ENCODE results near the gene RBM11.

The RBM11 gene

GRCh38 chr21:14215971-14216641 is at the start of gene RBM11:
TSS of gene RBM11 (plus strand) at chr21:14216157. CDS start at chr21:14216187, 30 bp downstream.
- DNase-seq = peak; percentile 57 to 92

- DNase-seq = peak; percentile 61 to 85
These were observed 49.3 kb upstream of the RBM11 start for GRCh38 chr21:14166463-14167223.

GRCh38 chr21:14206222-14206621 is 9.7 kb upstream of the RBM11 start:
- DNase-seq = no peak

GRCh38 chr21:14210738-14211137 is 5.2 kb upstream of the RBM11 start, which contains the start of gene LIPI:
TSS of gene LIPI (minus strand) at chr21:14210955. CDS start at chr21:14210845, 110 bp downstream.
- no peak for DNase-seq

GRCh38 chr21:14213164-14213563 is 2.8 kb upstream of the RBM11 start:
- DNase-seq = no peak

- DNase-seq = no peak
These were observed 7.4 kb downstream of the RBM11 start for GRCh38 chr21:14223365-14223764.

- no peak for DNase-seq
These were observed 13.4 kb downstream of the RBM11 start for GRCh38 chr21:14229399-14229798.

- DNase-seq = no peak
These were observed 19.1 kb downstream of the RBM11 start for GRCh38 chr21:14235101-14235500.

- DNase-seq = no peak
These were observed 20.2 kb downstream of the RBM11 start for GRCh38 chr21:14236180-14236579.

- DNase-seq = no peak
These were observed 23.3 kb downstream of the RBM11 start for GRCh38 chr21:14239281-14239680.

- DNase-seq = no peak
These were observed 25.3 kb downstream of the RBM11 start for GRCh38 chr21:14241297-14241696.

- no peak for DNase-seq
These were observed 27.5 kb downstream of the RBM11 start for GRCh38 chr21:14243461-14243860.

GRCh38 chr21:14243874-14244273 is 27.9 kb downstream of the RBM11 start:
- DNase-seq = no peak

GRCh38 chr21:14244911-14245310 is 29.0 kb downstream of the RBM11 start:
- DNase-seq = no peak

GRCh38 chr21:14245711-14246110 is 29.8 kb downstream of the RBM11 start:
- DNase-seq = no peak

GRCh38 chr21:14251336-14251735 is 35.4 kb downstream of the RBM11 start:
- peak; percentile 15 to 23 for DNase-seq

- peak; percentile 35 to 70 for DNase-seq
These were observed 43.8 kb downstream of the RBM11 start for GRCh38 chr21:14259747-14260146.

GRCh38 chr21:14260174-14260764 is 44.3 kb downstream of the RBM11 start:
- DNase-seq = no peak

GRCh38 chr21:14262039-14262438 is 46.1 kb downstream of the RBM11 start:
- DNase-seq = no peak

GRCh38 chr21:14263879-14264278 is 47.9 kb downstream of the RBM11 start:
- no peak for DNase-seq

- DNase-seq = no peak
These were observed 49.1 kb downstream of the RBM11 start for GRCh38 chr21:14265023-14265422.

GRCh38 chr21:14267076-14267475 is 51.1 kb downstream of the RBM11 start:
- DNase-seq = no peak

- no peak for DNase-seq
These were observed 54.7 kb downstream of the RBM11 start for GRCh38 chr21:14270631-14271030.

- no peak for DNase-seq
These were observed 55.1 kb downstream of the RBM11 start for GRCh38 chr21:14271053-14271452.
